ENCODE measurements around the gene PGGHG.

DNA sequence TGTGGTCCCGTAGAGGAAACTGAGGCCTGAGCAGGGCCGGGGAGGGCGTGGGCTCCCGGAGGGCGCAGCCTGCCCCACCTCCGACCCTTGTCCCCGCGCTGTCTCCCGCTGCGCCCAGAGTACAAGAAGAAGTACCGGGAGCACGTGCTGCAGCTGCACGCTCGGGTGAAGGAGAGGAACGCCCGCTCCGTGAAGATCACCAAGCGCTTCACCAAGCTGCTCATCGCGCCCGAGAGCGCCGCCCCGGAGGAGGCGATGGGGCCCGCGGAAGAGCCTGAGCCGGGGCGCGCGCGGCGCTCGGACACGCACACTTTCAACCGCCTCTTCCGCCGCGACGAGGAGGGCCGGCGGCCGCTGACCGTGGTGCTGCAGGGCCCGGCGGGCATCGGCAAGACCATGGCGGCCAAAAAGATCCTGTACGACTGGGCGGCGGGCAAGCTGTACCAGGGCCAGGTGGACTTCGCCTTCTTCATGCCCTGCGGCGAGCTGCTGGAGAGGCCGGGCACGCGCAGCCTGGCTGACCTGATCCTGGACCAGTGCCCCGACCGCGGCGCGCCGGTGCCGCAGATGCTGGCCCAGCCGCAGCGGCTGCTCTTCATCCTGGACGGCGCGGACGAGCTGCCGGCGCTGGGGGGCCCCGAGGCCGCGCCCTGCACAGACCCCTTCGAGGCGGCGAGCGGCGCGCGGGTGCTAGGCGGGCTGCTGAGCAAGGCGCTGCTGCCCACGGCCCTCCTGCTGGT is 8.8 kb upstream of the PGGHG start:
- TF ChIP-seq, protein P1, sequence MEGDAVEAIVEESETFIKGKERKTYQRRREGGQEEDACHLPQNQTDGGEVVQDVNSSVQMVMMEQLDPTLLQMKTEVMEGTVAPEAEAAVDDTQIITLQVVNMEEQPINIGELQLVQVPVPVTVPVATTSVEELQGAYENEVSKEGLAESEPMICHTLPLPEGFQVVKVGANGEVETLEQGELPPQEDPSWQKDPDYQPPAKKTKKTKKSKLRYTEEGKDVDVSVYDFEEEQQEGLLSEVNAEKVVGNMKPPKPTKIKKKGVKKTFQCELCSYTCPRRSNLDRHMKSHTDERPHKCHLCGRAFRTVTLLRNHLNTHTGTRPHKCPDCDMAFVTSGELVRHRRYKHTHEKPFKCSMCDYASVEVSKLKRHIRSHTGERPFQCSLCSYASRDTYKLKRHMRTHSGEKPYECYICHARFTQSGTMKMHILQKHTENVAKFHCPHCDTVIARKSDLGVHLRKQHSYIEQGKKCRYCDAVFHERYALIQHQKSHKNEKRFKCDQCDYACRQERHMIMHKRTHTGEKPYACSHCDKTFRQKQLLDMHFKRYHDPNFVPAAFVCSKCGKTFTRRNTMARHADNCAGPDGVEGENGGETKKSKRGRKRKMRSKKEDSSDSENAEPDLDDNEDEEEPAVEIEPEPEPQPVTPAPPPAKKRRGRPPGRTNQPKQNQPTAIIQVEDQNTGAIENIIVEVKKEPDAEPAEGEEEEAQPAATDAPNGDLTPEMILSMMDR (IDR thresholded peaks at IDR 0.05): no peak
- TF ChIP-seq POLR2AphosphoS5 (IDR thresholded peaks at IDR 0.05; ENCODE audit: insufficient read depth in 1 of 2, low read depth in 1 of 2) (no peak), POLR2A (IDR thresholded peaks at IDR 0.05) (no peak)
